Measurements from ENCODE around the gene CENPVL1.
"Not testable (repeated sequence)": the region's sequence is repeated elsewhere in the genome, so short reads cannot be mapped to it uniquely, and the experiment has no call there.

Gene CENPVL1

DNA sequence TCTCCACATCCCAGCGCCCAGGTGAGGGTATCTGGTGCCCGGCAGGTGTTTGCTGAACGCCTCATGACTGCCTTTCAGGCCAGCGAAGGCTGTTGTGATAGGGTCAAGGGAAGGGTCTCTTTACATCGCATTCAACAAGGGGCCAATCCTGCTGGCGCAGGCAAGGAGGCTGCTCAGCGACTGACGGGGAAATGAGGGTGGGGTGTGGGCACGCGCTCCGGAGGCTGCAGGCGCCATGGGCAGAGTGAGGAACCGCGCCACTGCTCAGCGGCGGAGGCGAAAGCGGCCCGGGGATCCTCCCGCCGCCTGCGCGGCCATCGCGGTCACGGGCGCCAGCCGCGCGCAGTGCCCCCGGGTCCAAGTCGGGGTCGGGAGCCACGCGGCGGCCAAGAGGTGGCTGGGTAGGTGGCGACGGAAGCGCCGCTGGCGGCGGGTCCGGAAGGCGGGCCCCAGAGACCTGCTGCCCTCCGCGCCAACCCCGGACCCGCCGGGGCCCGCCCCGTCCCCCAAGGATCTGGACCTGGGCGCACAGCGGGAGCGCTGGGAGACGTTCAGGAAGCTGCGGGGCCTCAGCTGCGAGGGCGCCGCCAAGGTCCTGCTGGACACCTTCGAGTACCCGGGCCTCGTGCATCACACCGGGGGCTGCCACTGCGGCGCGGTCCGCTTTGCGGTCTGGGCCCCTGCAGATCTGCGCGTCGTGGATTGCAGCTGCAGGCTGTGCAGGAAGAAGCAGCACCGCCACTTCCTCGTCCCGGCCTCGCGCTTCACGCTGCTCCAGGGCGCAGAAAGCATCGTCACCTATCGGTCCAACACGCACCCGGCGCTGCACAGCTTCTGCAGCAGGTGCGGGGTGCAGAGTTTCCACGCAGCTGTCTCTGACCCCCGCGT lies at the start of gene CENPVL1:
Gene CENPVL1 (plus strand): TSS at position 236 of the 888 bp plus-strand sequence. CDS start 0 bp downstream, at position 236.
- DNase-seq, result not testable (repeated sequence)

DNA sequence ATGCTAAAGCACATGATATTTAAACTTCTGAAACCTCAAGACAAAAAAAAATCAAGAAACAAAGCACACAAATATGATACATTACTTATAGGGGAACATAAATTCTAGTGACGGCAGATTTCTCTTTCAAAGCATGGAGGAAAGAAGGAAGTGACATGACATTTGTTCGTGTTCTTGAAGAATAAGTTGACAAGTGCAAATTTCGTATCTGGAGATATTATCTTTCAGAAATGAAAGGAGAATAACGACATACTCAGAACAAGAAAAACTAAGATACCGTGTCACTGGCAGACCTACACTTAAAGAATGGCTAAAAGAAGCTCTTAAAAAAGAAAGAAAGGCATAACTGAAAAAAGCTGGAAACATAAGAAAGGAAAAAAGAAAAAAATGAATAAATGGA lies 44.3 kb upstream of the CENPVL1 start:
- DNase-seq, result no peak

DNA sequence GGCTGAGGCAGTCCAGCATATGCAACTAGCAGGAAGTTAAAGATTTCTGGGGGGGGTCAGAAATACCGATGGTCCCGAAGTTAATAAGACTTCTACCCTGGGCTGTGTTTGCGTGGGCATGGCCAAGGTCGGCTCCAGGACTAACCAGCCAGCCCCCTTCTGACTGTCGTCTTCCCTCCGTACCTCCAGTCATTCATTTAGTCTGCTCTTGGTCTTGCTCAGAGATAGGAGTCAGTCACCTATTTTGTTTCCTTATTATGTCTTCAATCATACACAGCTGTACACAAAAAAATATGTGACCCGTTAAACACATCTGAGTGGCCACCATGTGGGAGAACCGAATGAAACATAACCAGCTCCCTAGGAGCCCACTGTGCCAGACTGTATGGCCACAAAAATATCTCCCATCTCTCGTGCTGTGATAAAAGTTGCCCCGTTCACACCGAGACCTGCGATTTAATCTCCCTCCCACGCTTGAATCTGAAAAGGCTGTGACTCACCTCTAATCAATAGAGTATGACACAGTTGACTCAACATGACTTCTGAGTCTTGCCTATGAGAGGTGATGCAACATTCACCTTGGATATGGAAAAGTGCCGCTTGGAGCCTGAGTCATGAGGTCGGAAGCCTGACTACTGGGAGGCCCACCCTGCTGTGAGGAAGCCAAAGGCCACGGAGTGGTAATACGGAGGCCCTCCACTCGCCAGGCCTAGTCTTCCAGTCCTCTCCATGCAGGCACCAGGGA lies 30.5 kb upstream of the CENPVL1 start:
- DNase-seq, result not testable (repeated sequence)

DNA sequence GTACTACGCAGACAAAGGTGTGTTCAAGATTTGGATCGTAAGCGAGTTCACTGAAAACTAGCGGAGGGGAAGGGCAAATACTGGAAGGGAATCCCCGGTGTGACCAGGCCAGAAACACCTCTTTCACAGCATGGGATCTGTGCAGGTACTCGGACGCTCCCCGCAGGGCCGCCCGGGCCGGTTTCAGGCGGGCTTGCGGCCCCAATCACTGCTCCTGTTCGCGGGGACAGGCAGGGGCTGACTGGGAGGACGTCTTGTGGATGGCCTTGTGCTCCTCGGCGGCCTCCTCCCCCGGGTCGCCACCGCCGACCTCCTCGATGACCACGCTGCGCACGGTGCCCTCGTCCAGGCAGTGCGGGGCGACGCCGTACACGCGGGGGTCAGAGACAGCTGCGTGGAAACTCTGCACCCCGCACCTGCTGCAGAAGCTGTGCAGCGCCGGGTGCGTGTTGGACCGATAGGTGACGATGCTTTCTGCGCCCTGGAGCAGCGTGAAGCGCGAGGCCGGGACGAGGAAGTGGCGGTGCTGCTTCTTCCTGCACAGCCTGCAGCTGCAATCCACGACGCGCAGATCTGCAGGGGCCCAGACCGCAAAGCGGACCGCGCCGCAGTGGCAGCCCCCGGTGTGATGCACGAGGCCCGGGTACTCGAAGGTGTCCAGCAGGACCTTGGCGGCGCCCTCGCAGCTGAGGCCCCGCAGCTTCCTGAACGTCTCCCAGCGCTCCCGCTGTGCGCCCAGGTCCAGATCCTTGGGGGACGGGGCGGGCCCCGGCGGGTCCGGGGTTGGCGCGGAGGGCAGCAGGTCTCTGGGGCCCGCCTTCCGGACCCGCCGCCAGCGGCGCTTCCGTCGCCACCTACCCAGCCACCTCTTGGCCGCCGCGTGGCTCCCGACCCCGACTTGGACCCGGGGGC lies 28.2 kb upstream of the CENPVL1 start:
- not testable (repeated sequence) for DNase-seq

DNA sequence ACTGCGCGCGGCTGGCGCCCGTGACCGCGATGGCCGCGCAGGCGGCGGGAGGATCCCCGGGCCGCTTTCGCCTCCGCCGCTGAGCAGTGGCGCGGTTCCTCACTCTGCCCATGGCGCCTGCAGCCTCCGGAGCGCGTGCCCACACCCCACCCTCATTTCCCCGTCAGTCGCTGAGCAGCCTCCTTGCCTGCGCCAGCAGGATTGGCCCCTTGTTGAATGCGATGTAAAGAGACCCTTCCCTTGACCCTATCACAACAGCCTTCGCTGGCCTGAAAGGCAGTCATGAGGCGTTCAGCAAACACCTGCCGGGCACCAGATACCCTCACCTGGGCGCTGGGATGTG lies 27.6 kb upstream of the CENPVL1 start, which contains the start of gene CENPVL2:
Gene CENPVL2 (minus strand): TSS at position 112 of the 343 bp plus-strand sequence. CDS start 0 bp downstream, at position 112.
- not testable (repeated sequence) for DNase-seq

DNA sequence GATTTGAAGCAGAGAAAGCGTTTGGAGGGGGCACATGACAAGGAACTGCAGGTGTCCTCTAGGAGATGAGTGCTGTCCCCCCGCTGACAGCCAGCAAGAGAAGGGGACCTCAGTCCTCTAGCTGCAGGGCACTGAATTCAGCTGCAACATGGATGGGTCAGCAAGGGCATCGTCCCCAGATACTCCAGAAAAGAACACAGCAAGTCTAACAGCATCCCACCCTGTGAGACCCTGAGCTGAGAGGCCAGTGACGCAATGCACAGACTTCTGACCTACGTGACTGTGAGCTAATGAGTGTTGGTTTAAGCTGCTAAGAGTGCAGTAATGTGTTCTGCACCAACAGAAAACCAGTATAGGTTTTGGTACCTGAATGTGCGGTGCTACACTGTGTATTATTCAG lies 16.1 kb upstream of the CENPVL1 start:
- DNase-seq, result no peak

DNA sequence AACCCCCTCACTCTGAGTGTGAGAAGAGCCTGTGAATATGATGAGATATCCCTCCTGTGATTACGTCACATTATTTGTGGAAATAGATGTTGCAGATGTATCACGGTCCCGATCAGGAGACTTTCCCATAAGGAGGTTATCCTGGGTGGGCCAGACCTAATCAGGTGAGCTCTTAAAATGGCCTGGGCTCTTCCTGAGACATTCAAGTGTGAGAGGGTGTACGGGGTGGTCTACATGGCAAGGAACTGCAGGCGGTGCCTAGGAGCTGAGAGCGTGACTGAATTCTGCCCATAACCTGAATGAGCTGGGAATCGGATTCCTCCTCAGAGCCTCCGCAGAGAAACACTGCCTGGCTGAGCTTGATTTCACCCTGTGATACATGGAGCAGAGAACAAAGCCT lies 12.9 kb upstream of the CENPVL1 start:
- DNase-seq, result no peak

DNA sequence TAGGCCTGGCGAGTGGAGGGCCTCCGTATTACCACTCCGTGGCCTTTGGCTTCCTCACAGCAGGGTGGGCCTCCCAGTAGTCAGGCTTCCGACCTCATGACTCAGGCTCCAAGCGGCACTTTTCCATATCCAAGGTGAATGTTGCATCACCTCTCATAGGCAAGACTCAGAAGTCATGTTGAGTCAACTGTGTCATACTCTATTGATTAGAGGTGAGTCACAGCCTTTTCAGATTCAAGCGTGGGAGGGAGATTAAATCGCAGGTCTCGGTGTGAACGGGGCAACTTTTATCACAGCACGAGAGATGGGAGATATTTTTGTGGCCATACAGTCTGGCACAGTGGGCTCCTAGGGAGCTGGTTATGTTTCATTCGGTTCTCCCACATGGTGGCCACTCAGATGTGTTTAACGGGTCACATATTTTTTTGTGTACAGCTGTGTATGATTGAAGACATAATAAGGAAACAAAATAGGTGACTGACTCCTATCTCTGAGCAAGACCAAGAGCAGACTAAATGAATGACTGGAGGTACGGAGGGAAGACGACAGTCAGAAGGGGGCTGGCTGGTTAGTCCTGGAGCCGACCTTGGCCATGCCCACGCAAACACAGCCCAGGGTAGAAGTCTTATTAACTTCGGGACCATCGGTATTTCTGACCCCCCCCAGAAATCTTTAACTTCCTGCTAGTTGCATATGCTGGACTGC lies 2.8 kb downstream of the CENPVL1 start:
- DNase-seq, result not testable (repeated sequence)

DNA sequence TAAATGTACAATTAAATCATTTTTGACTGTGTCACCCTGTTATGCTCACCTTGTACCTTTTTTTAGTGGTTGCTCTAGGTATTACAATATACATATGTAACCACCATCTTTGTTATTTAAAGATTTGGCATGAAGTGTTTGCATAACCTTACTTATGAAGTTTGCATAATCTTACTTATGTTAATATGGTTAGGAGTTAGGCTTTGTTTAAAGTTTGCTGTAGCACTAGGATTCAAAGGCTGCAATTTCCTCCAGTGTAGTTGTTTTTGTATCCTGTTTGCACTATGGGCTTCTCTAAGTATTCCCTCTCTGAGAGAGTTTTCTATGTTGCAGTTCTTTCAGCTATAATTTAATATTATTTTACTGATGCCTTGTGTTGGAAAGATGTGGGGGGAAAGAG lies 17.9 kb downstream of the CENPVL1 start:
- DNase-seq, result no peak

DNA sequence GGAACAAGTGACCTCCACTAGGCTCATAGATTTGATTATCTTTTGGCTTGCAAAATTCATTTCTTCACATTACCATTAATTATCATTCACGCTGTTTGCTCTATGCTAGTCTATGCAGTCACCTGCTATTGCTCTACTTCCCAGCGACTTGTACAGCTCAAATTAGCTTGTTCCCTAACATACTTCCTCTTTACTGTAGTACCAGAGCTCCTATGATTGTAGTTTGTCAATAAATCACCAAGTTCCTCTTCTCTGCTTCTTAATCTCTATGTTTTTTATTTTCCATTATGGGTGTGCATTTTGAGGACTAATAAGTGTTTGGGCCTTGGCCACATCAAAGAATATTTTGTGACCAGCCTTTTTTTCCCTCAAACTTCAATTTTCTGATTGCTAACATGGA lies 26.8 kb downstream of the CENPVL1 start:
- DNase-seq, result no peak

DNA sequence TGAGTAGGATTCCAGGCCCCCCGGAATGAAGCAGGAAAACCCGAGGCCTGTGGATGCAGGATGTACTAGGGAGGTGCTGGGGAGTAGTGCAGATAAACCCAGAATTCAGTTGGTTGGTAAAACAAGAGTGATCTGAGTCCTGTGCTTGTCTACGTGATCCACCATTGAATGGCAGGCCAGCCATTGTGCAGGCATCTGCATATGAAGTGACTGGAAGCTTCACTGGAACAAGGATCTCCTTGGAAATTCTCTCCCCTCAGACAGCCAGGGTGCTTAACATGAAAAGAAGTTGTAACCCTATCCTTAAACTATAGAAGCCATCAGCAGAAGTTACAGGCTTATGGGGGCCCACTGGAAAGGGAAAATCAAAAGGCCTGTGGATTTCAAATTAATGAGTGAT lies 32.3 kb downstream of the CENPVL1 start:
- no peak for DNase-seq

DNA sequence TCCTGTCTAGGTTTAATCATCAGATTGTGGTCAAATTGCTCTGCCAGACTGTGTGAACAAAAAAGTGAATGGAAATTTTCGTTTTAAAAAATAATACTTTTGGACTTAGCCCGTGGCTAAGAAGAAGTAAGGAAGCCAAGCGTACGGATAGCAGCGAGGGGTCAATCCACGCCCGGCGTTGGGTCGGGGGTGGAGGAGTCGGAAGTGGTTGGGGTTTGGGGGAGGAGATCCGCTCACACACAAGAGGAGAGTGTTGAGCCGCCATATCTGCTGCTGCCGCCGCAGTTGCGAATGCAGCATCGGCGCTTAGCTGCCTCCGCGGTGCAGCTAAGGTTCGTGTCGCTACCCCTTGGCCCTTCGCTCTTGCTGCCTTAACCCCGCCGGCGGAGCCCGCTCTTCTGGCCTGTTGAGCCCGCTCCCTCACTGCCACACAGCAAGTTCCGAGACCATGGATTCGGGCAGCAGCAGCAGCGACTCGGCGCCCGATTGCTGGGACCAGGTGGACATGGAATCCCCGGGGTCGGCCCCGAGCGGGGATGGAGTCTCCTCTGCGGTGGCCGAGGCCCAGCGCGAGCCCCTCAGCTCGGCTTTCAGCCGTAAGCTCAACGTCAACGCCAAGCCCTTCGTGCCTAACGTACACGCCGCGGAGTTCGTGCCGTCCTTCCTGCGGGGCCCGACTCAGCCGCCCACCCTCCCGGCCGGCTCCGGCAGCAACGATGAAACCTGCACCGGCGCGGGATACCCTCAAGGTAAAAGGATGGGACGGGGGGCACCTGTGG lies 33.1 kb downstream of the CENPVL1 start, which contains the start of gene GSPT2:
Gene GSPT2 (plus strand): TSS at position 264 of the 779 bp plus-strand sequence. CDS start 185 bp downstream, at position 449.
- DNase-seq, result peak; percentile 72

DNA sequence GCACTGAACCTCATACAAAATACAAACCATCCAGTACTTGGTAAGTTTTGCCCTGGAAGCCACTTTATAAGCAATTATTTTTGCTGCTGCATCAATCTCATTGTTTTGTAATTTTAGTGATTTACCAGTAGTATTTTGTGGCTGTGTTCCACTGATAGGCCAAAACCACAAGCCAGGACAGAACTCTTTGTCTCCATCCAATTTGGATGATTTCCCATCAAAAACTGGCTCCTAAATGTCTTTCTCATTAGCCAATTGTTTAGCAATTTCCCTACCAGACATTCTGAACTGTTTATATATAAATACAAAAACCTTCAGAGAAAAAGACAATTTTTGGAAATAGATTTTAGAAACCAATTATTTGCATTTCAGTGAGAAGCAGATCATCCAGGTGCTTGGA lies 37.4 kb downstream of the CENPVL1 start:
- no peak for DNase-seq

DNA sequence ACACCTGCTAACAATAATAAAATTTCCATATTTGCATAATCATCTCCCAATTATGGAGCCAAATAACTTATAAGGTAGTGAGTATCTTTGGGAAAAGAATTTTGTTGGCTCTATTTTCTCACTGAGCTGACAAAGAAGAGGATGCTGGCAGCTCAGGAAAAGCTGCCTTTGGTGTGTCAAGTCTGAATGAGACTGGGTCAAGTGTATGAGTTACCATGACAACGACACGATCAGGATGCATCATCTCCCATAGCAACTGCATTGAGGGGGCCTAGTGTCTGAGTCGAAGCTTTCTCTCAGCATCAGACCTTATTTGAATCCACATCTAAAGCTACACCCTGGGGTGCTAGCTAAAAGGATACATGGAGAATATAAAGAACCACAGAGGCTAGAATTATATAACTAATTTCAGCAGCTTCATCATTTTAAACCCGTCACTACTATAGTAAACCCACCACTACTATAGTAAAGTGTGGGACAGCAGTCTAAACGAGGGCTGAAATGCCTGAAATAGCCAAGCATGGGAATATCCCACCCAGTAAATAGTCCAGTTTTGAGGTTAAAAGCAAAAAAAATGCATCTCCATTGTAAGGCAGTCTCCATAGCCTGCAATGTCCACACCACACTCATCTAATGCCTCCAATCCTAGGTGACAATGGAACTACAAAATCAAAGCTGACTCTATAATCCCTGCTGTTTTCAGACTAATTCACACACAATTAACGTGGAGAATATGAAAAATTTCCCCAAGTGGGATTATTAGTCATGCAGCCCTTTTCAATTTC lies 48.9 kb downstream of the CENPVL1 start:
- DNase-seq, result peak; percentile 50

DNA sequence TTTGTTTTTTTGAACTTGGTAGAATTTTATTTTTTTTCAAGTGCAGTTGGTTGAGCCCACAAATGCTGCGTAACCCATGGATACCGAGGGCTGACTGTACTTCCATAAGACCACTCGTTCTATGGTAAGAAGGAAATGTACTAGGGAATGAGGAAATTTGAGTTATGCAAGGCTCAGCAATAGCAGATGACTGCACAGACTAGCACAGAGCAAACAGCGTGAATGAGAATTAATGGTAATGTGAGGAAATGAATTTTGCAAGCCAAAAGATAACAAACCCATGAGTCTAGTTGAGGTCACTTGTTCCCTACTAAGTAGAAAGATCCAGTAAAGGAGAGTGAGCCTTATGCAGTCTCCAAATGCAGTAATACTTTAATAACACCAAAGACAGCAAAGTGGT lies 50.3 kb downstream of the CENPVL1 start:
- no peak for DNase-seq
